Peyer's patch (tissue), 4 donors: ENCODE data around the gene ST3GAL4.

Source experiments
- CTCF ChIP-seq, 6 experiments: fragments of 450-650 bp in 4 of 6; fragments of 200-600 bp in 2 of 6; sonication (generic) in 1 of 6; IDR thresholded peaks; one replicate each; pipeline ENCODE4 v1.5.1; 2017 to 2019; ENCODE audit warnings: antibody characterized with exemption in 6 of 6, mild to moderate bottlenecking in 3 of 6, moderate library complexity in 1 of 6
- POLR2A ChIP-seq, 2 donors: fragments of 450-650 bp; IDR thresholded peaks; one replicate each; pipeline ENCODE4 v1.5.1; 2017; ENCODE audit warnings: antibody characterized with exemption in 2 of 2, mild to moderate bottlenecking in 2 of 2, moderate library complexity in 2 of 2

GRCh38 chr11:126456783-126457542, 101.5 kb downstream of the ST3GAL4 start:
- TF ChIP-seq CTCF (IDR thresholded peaks at IDR 0.05) (no peak), POLR2A (IDR thresholded peaks at IDR 0.05) (no peak)
